ENCODE results near the gene CUX1.

The CUX1 gene

GRCh38 chr7:102284891-102285539 is 467.6 kb downstream of the CUX1 start:
- no peak for DNase-seq (ENCODE audit: low read depth)

GRCh38 chr7:102285540-102286236 is 468.3 kb downstream of the CUX1 start:
- TF ChIP-seq CTCF (conservative IDR thresholded peaks at IDR 0.05; ENCODE audit: low read length), result no peak

More at GRCh38 chr7:102284891-102285539, 467.6 kb downstream of the CUX1 start:
- H3K4me3 ChIP-seq (ENCODE audit: low read length), result no peak overlapping the region
- no peak for TF ChIP-seq CTCF (conservative IDR thresholded peaks at IDR 0.05; ENCODE audit: low read length)

GRCh38 chr7:102286237-102287110 is 469.0 kb downstream of the CUX1 start, which contains the start of gene SH2B2:
TSS of gene SH2B2 (plus strand) at chr7:102286868. CDS start at chr7:102300551, 13,683 bp downstream.
- peak; percentile 53 for DNase-seq (ENCODE audit: low read depth)
- peak within 1 kb of the TSS; percentile 69 for H3K4me3 ChIP-seq (ENCODE audit: low read length)
- no peak for TF ChIP-seq CTCF (conservative IDR thresholded peaks at IDR 0.05; ENCODE audit: low read length)

More at GRCh38 chr7:102285540-102286236, 468.3 kb downstream of the CUX1 start:
- no peak for DNase-seq (ENCODE audit: low read depth)
- H3K4me3 ChIP-seq (ENCODE audit: low read length), result peak overlapping the region; percentile 59

- peak overlapping the region; percentile 69 for H3K4me3 ChIP-seq (ENCODE audit: low read length)
- DNase-seq (ENCODE audit: low read depth), result no peak
- TF ChIP-seq CTCF (conservative IDR thresholded peaks at IDR 0.05; ENCODE audit: low read length), result no peak
Measured at GRCh38 chr7:102287111-102287980, 469.9 kb downstream of the CUX1 start.

GRCh38 chr7:102287981-102288278 is 470.5 kb downstream of the CUX1 start:
- no peak for TF ChIP-seq CTCF (conservative IDR thresholded peaks at IDR 0.05; ENCODE audit: low read length)
- peak overlapping the region; percentile 69 for H3K4me3 ChIP-seq (ENCODE audit: low read length)
- no peak for DNase-seq (ENCODE audit: low read depth)

- no peak for DNase-seq (ENCODE audit: low read depth)
- no peak overlapping the region for H3K4me3 ChIP-seq (ENCODE audit: low read length)
- TF ChIP-seq CTCF (conservative IDR thresholded peaks at IDR 0.05; ENCODE audit: low read length), result peak; percentile 18; the same call in 1 of the 2 replicates
Measured at GRCh38 chr7:102288285-102288930, 471.0 kb downstream of the CUX1 start.

All from AG10803 (cell line).